Rectal smooth muscle tissue (tissue), 1 donor: ENCODE measurements around the gene CTF1.

Experiments used
- H3K27ac ChIP-seq: one replicate; pipeline ENCODE4 v1.7.0; 2013; ENCODE audit warnings: low read depth, low read length, inconsistent platforms
- H3K27me3 ChIP-seq: one replicate; pipeline ENCODE4 v1.7.0; 2013; ENCODE audit warnings: low read length; ENCODE audit not compliant: control insufficient read depth, insufficient read depth
- H3K36me3 ChIP-seq: one replicate; pipeline ENCODE4 v1.7.0; 2013; ENCODE audit warnings: low read length; ENCODE audit not compliant: control insufficient read depth, insufficient read depth
- H3K4me1 ChIP-seq: one replicate; pipeline ENCODE4 v1.7.0; 2013; ENCODE audit warnings: low read length; ENCODE audit not compliant: control insufficient read depth, insufficient read depth
- H3K4me3 ChIP-seq: one replicate; pipeline ENCODE4 v1.7.0; 2013; ENCODE audit warnings: low read length
- H3K9ac ChIP-seq: one replicate; pipeline ENCODE4 v1.7.0; 2013; ENCODE audit warnings: low read length

CTF1 gene

GRCh38 chr16:30922960-30923535 is 26.6 kb downstream of the CTF1 start:
- Histone ChIP-seq H3K27me3 (no peaks in the 10 kb centered on the region), H3K27ac (peak overlapping the region; percentile 100), H3K36me3 (no peaks in the 10 kb centered on the region), H3K9ac (peak overlapping the region; percentile 62), H3K4me1 (peaks cover 5% of the 10 kb centered on the region), H3K4me3 (peak overlapping the region; percentile 97)

DNA sequence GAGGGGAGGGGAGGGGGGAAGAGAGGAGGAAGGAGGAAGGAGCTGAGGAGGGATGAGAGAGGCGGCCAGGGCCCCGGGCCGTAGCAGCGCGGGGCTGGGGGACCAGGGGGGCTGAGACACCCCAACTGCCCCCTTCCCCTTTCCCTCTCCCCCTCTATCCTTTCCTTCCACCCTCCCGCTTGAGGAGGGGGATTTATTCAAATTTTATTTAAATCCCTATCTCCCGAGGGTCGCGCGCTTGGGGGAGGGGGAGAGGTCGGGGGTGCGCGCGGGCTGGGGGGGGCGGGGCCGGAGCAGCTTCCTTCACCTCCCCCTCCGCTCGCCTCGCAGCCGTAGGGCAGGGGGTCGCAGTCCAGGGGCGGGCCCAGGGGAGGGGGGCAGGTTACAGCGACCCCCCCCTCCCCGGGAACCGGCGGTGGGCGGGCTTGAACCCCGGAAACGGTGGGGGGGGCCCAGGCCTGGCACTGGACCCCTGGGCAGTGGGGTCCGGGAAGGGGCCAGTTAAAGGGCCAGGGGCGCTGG is 27.2 kb downstream of the CTF1 start, which contains the start of gene FBXL19:
Gene FBXL19, plus strand, starts transcription at position 19 of the 522 bp plus-strand sequence. CDS start 2,183 bp downstream, outside the sequence.
- H3K36me3 ChIP-seq: no peaks in the 10 kb centered on the region
- peak within 1 kb of the TSS; percentile 75 for H3K9ac ChIP-seq
- peak within 1 kb of the TSS; percentile 97 for H3K4me3 ChIP-seq
- peaks cover 5% of the 10 kb centered on the region for H3K4me1 ChIP-seq
- H3K27ac ChIP-seq: peak within 1 kb of the TSS; percentile 100
- no peaks in the 10 kb centered on the region for H3K27me3 ChIP-seq

DNA sequence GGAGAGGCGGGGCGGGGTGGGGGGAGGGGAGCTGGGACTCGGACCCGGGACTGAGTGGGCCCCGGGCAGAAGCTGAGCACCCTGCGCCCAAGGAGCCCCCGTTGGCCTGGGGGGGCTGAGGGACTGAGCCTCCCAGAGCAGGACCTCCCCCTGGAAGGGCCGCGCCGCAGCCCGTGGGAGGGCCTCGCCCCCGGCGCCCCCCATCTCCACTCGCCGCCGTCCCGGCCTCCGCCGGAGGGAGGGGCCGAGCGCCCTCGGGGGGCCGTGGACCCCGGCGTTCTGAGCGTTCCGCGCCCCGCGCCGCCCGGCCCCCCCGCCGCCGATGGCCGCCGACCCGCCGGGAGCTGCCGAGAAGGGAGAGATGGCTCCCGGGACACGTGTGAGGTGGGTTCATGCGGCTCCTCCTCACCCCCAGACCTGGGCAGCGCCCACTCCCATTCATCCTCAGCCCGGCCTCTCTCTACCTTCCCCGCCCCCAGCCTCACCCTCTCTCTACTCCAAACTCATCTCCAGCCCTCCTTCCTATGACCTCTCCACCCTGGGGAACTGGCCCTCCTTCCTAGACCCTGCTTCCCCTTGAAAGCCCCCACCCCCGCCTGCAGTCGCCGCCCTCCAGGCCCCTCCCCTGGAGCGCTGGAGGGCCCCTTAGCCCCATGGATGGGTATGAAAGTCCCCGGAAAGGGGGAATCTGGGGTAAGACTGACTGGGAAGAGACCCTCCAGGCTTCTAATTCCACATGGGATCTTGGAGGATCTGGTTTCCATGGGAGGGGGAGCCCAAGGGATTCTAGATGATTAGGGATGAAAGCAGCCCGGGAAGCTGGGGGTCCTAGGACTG is 27.9 kb downstream of the CTF1 start:
- peak overlapping the region; percentile 72 for H3K27ac ChIP-seq

DNA sequence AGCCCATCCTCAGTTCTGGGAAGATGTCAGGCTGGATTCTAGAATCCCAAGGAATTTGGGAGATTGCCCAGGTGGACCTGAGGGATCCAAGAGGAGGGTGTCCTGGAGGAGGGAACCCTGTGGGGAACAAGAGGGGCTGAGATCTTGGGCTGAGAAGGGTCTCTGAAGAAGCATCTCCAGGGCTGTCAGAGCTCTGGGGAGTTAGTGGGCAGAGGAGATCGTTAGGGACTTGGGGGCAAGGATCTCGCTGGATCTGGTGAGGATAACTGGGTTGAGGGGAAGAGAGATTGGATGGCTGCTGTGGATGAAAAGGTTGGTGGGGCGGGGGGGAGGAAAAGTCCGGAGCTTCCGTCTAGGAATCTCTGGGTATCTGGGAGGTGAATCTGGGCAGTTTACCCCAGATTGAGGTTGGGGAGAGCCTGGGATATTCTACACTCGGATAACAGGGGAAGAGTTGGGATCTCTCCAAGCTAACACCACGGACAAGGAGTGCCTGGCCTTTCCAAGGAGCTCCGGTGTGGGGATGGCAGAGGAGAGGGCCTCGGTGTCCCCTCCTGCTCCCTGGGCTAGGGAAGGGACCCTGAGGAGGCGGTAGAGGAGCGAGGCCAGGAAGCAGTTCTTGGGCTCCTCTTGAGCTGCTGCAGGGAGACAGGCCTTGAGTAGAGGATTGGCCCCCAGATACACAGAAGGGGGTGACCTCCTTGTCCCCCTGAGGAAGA is 28.7 kb downstream of the CTF1 start:
- Histone ChIP-seq H3K27me3 (no peaks in the 10 kb centered on the region), H3K27ac (no peak overlapping the region), H3K36me3 (no peaks in the 10 kb centered on the region), H3K4me3 (peak overlapping the region; percentile 60), H3K4me1 (peaks cover 5% of the 10 kb centered on the region), H3K9ac (no peak overlapping the region)

More for the DNA sequence above, 27.9 kb downstream of the CTF1 start:
- H3K4me1 ChIP-seq: peaks cover 5% of the 10 kb centered on the region
- no peaks in the 10 kb centered on the region for H3K36me3 ChIP-seq
- no peaks in the 10 kb centered on the region for H3K27me3 ChIP-seq
- H3K4me3 ChIP-seq: peak overlapping the region; percentile 60
- no peak overlapping the region for H3K9ac ChIP-seq

DNA sequence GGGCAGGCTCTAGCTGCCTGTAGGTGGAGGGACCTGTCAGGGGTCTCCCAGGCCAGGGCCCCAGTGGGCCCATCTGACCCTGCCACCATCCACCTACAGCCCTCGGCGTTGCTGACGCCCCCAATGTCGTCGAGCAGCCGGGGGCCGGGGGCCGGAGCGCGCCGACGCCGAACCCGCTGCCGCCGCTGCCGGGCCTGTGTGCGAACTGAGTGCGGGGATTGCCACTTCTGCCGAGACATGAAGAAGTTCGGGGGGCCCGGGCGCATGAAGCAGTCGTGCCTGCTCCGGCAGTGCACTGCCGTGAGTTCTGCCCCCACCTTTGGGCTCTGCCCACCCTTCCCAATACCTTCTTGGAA is 29.2 kb downstream of the CTF1 start:
- H3K27ac ChIP-seq: no peak overlapping the region
- no peak overlapping the region for H3K9ac ChIP-seq
- no peaks in the 10 kb centered on the region for H3K27me3 ChIP-seq
- peaks cover under 1% of the 10 kb centered on the region for H3K36me3 ChIP-seq
- no peak overlapping the region for H3K4me3 ChIP-seq
- H3K4me1 ChIP-seq: peaks cover 5% of the 10 kb centered on the region

GRCh38 chr16:30925995-30926811 is 29.8 kb downstream of the CTF1 start:
- Histone ChIP-seq H3K27me3 (no peaks in the 10 kb centered on the region), H3K4me3 (no peak overlapping the region), H3K9ac (no peak overlapping the region), H3K4me1 (peaks cover 5% of the 10 kb centered on the region), H3K27ac (no peak overlapping the region), H3K36me3 (peaks cover 7% of the 10 kb centered on the region)

- H3K27me3 ChIP-seq: no peaks in the 10 kb centered on the region
- H3K9ac ChIP-seq: no peak overlapping the region
- H3K4me1 ChIP-seq: peaks cover 5% of the 10 kb centered on the region
- no peak overlapping the region for H3K27ac ChIP-seq
- peaks cover 10% of the 10 kb centered on the region for H3K36me3 ChIP-seq
- no peak overlapping the region for H3K4me3 ChIP-seq
Observed at GRCh38 chr16:30926937-30927788, 30.7 kb downstream of the CTF1 start.

DNA sequence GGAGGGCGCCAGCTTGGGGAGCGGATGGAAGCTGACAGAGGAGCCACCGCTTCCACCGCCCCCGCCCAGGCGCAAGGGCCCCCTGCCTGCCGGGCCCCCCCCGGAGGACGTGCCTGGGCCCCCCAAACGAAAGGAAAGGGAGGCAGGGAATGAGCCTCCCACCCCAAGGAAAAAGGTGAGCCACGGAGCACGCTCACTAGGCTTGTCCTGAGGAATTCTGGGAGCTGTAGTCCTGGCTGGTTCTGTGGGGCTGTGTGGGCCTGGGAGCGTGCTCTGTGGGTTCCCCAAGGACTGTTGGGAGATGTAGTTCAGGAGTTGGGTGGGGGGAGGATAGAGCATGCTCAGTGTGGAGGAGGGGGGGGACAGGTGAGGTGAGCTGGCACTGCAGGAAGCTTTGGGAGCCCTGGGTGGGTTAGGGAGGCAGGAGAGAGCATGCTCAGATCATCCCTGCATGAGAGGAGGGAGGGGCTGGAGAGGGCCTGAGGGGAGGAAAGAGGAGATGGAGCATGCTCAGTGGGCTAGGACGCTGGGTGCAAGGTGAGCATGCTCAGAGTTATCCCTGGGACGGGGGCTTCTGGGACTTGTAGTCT is 31.5 kb downstream of the CTF1 start:
- Histone ChIP-seq H3K4me3 (no peak overlapping the region), H3K36me3 (peaks cover 10% of the 10 kb centered on the region), H3K9ac (no peak overlapping the region)

GRCh38 chr16:30928390-30928789 is 32.0 kb downstream of the CTF1 start:
- Histone ChIP-seq H3K9ac (no peak overlapping the region), H3K27ac (no peak overlapping the region), H3K36me3 (peaks cover 10% of the 10 kb centered on the region), H3K4me3 (no peak overlapping the region), H3K27me3 (no peaks in the 10 kb centered on the region), H3K4me1 (peaks cover 5% of the 10 kb centered on the region)

More for the DNA sequence above, 31.5 kb downstream of the CTF1 start:
- Histone ChIP-seq H3K27me3 (no peaks in the 10 kb centered on the region), H3K27ac (no peak overlapping the region), H3K4me1 (peaks cover 5% of the 10 kb centered on the region)

- no peak overlapping the region for H3K4me3 ChIP-seq
- H3K4me1 ChIP-seq: peaks cover 5% of the 10 kb centered on the region
- H3K36me3 ChIP-seq: peaks cover 10% of the 10 kb centered on the region
- no peak overlapping the region for H3K27ac ChIP-seq
- no peaks in the 10 kb centered on the region for H3K27me3 ChIP-seq
- no peak overlapping the region for H3K9ac ChIP-seq
Observed at GRCh38 chr16:30929167-30929566, 32.8 kb downstream of the CTF1 start.

- no peak overlapping the region for H3K4me3 ChIP-seq
- no peak overlapping the region for H3K9ac ChIP-seq
- H3K27ac ChIP-seq: no peak overlapping the region
- no peaks in the 10 kb centered on the region for H3K4me1 ChIP-seq
- no peaks in the 10 kb centered on the region for H3K27me3 ChIP-seq
- peaks cover 10% of the 10 kb centered on the region for H3K36me3 ChIP-seq
Observed at GRCh38 chr16:30930160-30930571, 33.8 kb downstream of the CTF1 start.
